AG04450 (cell line): ENCODE data around the gene RAX. TPM values are rescaled to one million over a fixed set of nuclear protein-coding genes. Genes with fewer than 3 reads are reported as not detected.

ENCODE experiments used
- CTCF ChIA-PET: fragments of 300-600, 350-600 bp; formaldehyde crosslinking; extraction: SDS; loops from one replicate; lab custom pipeline; 2022; ENCODE audit warnings: antibody characterized with exemption, inconsistent platforms; lab: Charles Lee
- POLR2A ChIA-PET: fragments of 350-600 bp; formaldehyde crosslinking; extraction: SDS; loops from one replicate; lab custom pipeline; 2021; ENCODE audit warnings: antibody characterized with exemption, inconsistent platforms; lab: Yijun Ruan, JAX
- DNase-seq: peaks from one replicate; pipeline ENCODE4 v3.0.0-alpha.2; 2011; ENCODE audit warnings: low read depth, low spot score
- H3K27ac ChIP-seq: one replicate; pipeline ENCODE4 v1.5.1; 2012; ENCODE audit warnings: low read depth, low read length, control low read depth
- H3K27me3 ChIP-seq: one replicate; pipeline ENCODE4 v1.6.0; 2012; ENCODE audit warnings: low read length; ENCODE audit not compliant: control insufficient read depth, insufficient read depth
- H3K4me3 ChIP-seq: 2 replicates; pipeline ENCODE4 v1.5.1; 2011; ENCODE audit warnings: mild to moderate bottlenecking, low read depth, low read length, control low read depth
- H3K9me3 ChIP-seq: 2 replicates; pipeline ENCODE4 v1.5.1; 2012; ENCODE audit warnings: low read length; ENCODE audit not compliant: control insufficient read depth, insufficient read depth
- CTCF ChIP-seq: IDR thresholded peaks from 2 replicates; pipeline ENCODE4 v1.5.1; 2011; ENCODE audit warnings: low read depth, low read length, control low read depth, inconsistent platforms
- polyA plus RNA-seq: library from polyadenylated mRNA; depleted of rRNA; stranded (reverse); fragments of >200 nt; gene quantifications from 2 replicates; pipeline ENCODE4 v1.2.3, GENCODE V29; 2011

The RAX gene
- polyA plus RNA-seq, 1 experiment, result not detected

- Histone ChIP-seq H3K27ac (no peak overlapping the region), H3K4me3 (no peak overlapping the region), H3K9me3 (no peaks in the 10 kb centered on the region), H3K27me3 (peaks cover 72% of the 10 kb centered on the region)
- TF ChIP-seq CTCF, result no peak
- ChIA-PET CTCF (no interaction called here), POLR2A (no interaction called here)
- DNase-seq, result no peak
Measured at GRCh38 chr18:59222341-59222740, 50.9 kb downstream of the RAX start.

- ChIA-PET CTCF (no interaction called here), POLR2A (no interaction called here)
- TF ChIP-seq CTCF, result no peak
- peaks cover 73% of the 10 kb centered on the region for H3K27me3 ChIP-seq
- no peak overlapping the region for H3K27ac ChIP-seq
- H3K4me3 ChIP-seq, result no peak overlapping the region
- no peak for DNase-seq
- H3K9me3 ChIP-seq, result no peaks in the 10 kb centered on the region
Measured at GRCh38 chr18:59220784-59221765, 52.2 kb downstream of the RAX start.

GRCh38 chr18:59220164-59220783 lies 53.0 kb downstream of the RAX start:
- POLR2A ChIA-PET, result no interaction called here
- H3K27ac ChIP-seq, result no peak overlapping the region
- H3K9me3 ChIP-seq, result no peaks in the 10 kb centered on the region
- DNase-seq, result no peak
- no peak overlapping the region for H3K4me3 ChIP-seq
- peaks cover 73% of the 10 kb centered on the region for H3K27me3 ChIP-seq
- no peak for TF ChIP-seq CTCF
- CTCF ChIA-PET, result no interaction called here

- no peak within 1 kb of the TSS for H3K4me3 ChIP-seq
- TF ChIP-seq CTCF, result no peak
- no peak within 1 kb of the TSS for H3K27ac ChIP-seq
- H3K9me3 ChIP-seq, result no peaks in the 10 kb centered on the region
- POLR2A ChIA-PET, result no interaction called here
- H3K27me3 ChIP-seq, result peaks cover 78% of the 10 kb centered on the region
- no peak for DNase-seq
- CTCF ChIA-PET, result no interaction called here
Measured at GRCh38 chr18:59219672-59220163, 53.5 kb downstream of the RAX start, which contains the start of gene GRP. Gene GRP (plus strand): TSS chr18:59220158. CDS start chr18:59220266, 108 bp downstream.

- Histone ChIP-seq H3K4me3 (no peak overlapping the region), H3K27ac (no peak overlapping the region), H3K27me3 (peaks cover 77% of the 10 kb centered on the region), H3K9me3 (no peaks in the 10 kb centered on the region)
- ChIA-PET CTCF (no interaction called here), POLR2A (no interaction called here)
- no peak for DNase-seq
- no peak for TF ChIP-seq CTCF
Measured at GRCh38 chr18:59218018-59218417, 55.2 kb downstream of the RAX start.
